GF-D8 (cell line): ENCODE data around the gene CMC2.

Experiments
- DNase-seq: peaks from one replicate; lab custom pipeline; 2025; lab: John Stamatoyannopoulos, UW

Gene CMC2

GRCh38 chr16:81001330-81001729, 5.4 kb downstream of the CMC2 start:
- DNase-seq, result no peak

DNA sequence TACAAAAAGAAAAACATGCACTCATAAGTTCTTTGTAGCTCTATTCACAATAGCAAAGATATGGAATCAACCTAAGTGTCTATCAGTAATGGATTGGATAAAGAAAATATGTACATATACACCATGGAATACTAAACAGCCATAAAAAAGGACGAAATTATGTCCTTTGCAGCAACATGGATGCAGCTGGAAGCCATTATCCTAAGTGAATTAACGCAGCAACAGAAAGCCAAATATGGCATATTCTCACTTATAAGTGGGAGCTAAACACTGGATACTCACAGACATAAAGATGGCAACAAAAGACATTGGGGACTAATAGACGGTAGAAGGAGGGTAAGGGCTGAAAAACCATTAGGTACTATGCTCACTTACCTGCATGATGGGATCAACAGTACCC, 5.8 kb downstream of the CMC2 start:
- no peak for DNase-seq

GRCh38 chr16:80997964-80998620, 8.6 kb downstream of the CMC2 start:
- DNase-seq, result no peak

GRCh38 chr16:80997139-80997798, 9.4 kb downstream of the CMC2 start:
- DNase-seq, result no peak

DNA sequence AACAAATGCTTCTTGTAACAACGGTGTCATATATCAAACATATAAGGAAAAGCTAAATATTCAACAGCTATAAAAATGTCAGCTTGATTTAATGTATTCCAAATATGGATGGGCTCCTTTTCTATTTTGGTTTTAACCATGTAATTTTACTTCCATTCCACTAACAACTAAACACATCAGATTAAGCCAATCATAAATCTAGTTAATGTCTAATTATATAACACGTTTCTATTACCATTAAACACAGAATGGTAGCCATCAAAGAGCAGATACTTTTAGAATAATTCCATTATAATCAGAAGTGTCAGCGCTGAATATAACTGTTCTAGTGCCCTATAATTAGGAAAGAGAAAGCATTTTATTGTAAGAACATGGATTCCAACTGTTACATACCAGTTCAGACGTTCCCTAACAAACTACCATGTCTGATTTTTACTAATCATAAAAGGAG, 10.0 kb downstream of the CMC2 start:
- no peak for DNase-seq

- DNase-seq, result no peak
Measured at GRCh38 chr16:80994451-80994850, 12.2 kb downstream of the CMC2 start.

GRCh38 chr16:80993834-80994233, 12.9 kb downstream of the CMC2 start:
- no peak for DNase-seq

- DNase-seq, result no peak
Measured at GRCh38 chr16:80993307-80993706, 13.4 kb downstream of the CMC2 start.

GRCh38 chr16:80992676-80993293, 13.9 kb downstream of the CMC2 start:
- DNase-seq, result no peak

GRCh38 chr16:80991792-80992430, 14.8 kb downstream of the CMC2 start:
- DNase-seq, result no peak

GRCh38 chr16:80990978-80991377, 15.7 kb downstream of the CMC2 start:
- DNase-seq, result no peak

DNA sequence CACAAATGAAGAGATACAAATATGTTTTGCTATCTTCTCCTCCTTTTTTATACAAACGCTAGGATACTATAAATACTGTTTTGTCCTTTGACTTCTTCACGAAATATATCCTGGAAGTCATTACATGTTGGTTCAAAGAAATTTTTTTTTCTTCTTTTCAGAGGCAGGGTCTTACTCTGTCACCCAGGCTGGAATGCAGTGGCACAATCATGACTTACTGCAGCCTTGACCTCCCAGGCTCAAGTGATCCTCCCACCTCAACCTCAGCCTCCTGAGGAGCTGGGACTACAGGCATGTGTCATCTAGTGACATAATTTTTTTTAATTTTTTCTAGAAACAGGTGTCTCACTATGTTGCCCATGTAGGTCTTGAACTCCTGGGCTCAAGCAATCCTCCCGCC, 16.1 kb downstream of the CMC2 start:
- no peak for DNase-seq

- no peak for DNase-seq
Measured at GRCh38 chr16:80989801-80990200, 16.9 kb downstream of the CMC2 start.

GRCh38 chr16:80988756-80989155, 17.9 kb downstream of the CMC2 start:
- DNase-seq, result no peak

- no peak for DNase-seq
Measured at GRCh38 chr16:80986557-80986956, 20.1 kb downstream of the CMC2 start.

GRCh38 chr16:80985611-80986010, 21.1 kb downstream of the CMC2 start:
- no peak for DNase-seq

DNA sequence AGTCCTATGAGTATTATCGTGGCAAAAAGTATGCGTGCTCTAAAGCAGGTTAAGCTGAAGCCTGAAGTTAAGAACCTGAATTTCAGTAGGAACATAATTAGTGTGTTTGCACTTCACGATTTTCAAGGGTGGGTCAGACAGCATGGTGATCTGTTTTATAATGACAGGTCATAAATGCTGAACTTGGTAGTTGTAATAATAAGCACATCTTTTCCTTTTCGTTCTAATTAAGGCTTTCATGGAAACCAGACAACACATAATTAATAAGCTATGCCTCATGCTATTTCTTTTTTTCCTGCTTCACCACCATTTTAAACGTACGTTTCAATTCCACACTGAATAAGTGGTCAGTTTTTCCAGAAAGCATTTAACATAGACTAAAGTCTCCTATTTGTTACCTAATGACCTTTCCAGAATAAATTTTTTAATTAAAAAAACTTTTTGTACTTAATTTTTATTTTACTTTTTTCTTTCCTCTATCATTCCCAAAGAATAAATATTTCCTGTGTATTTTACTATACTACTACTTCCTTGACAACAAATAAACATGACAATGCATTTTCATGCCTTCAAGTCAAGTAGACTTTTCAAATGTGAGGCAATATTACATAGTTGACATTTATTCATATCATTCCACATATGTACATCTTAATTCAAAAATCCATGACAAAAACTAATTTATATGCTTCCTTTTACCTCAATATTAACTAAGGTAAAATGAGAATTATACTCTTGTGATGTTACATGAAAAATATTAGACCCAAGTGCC, 22.4 kb downstream of the CMC2 start:
- no peak for DNase-seq

DNA sequence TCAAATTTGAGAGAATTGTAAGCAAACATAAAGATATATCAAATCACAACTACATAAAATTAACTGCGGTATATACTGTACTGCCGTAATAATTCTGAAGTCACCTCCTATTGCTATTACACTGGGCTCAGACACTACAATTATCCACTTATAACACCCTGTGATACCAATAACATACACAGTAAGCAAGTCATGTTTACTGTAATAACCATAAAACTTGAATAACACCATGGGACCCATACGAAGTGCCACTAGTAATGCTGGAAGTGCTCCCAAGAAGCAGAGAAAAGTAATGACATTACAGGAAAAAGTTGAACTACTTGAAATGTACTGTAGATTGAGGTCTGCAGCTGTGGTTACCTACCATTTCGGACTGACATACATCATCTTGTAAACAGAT, 24.0 kb downstream of the CMC2 start:
- DNase-seq, result no peak

DNA sequence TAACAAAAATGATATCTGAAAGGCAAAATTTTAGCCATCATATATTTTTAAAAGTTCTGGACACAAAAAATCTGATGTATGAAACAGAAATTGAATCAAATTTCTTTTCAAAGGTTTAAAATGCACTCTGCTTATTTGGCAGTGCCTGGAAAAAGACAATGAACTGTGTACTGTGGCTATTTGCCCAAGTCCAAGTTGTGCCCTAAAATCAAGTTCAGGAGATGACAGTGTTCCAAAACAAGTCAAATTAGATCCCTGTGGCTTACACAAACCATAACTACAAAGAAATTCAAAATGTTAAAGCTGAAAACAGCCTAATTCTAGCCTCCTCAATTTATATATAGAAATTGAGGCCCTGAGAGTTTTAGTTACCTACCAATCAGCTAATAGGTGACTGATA, 25.6 kb downstream of the CMC2 start:
- DNase-seq, result no peak

DNA sequence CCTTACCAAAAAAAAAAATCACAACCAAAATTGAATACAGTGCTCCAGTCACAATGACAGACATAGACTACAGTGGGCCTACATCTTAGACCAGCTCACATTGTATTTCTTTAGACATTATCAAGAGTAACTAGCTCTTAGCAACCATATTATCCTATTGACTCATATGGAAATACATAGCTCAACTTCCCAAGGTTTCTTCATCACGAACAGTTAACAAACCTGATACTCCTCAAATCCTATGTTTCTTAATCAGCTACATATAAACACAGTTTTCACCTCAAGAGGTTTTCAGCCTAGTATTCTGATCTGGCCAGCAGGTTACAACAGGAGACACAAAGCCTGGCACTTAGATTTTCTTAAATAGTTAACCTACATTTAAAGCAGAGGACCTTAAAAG, 29.7 kb downstream of the CMC2 start:
- no peak for DNase-seq

- no peak for DNase-seq
Measured at GRCh38 chr16:80974649-80975376, 31.9 kb downstream of the CMC2 start.

DNA sequence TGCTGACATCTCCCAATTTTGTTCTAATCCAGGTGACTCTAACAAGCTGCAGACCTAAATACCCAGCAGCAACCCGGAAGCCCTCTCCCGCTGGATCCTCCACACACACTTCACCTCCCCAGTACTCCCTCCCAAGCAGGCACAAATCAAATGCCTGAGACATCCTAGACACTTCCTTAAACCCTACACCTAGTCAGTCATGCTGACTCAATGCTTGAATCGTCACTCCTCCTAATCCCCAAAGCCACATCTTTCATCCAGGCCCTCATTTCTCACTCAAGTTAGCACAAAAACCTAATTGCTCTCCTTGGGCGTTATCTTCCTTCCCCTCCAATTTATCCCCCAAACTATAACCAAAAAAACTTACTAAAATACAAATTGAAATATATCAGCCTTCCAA, 32.7 kb downstream of the CMC2 start:
- no peak for DNase-seq
